NK-92 (cell line): Measurements from ENCODE around the gene PTPRE.

Source experiments
- DNase-seq: peaks from one replicate; lab custom pipeline; 2025; ENCODE audit not compliant: unreplicated experiment; lab: John Stamatoyannopoulos, UW

PTPRE gene

GRCh38 chr10:127997271-127997670 lies 90.4 kb downstream of the PTPRE start:
- no peak for DNase-seq

DNA sequence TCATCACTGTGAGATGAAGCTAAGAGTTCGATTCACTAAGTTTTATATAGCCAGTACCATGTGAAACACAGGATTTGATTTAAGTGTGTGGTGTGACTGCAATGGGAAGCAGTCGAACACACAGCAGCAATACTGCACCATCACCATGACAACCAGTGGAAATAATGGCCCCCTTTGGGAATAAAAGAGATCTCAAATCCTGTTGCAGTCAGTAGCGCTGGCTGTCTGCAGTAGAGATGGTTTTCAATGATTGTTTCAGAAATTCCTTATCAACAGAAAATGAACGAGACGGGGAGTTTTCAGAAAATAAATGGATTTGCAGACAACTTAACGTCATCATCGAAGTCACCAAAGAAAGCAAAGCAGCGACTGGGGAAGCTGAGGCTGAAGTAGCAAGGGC lies 91.0 kb downstream of the PTPRE start:
- DNase-seq, result no peak

DNA sequence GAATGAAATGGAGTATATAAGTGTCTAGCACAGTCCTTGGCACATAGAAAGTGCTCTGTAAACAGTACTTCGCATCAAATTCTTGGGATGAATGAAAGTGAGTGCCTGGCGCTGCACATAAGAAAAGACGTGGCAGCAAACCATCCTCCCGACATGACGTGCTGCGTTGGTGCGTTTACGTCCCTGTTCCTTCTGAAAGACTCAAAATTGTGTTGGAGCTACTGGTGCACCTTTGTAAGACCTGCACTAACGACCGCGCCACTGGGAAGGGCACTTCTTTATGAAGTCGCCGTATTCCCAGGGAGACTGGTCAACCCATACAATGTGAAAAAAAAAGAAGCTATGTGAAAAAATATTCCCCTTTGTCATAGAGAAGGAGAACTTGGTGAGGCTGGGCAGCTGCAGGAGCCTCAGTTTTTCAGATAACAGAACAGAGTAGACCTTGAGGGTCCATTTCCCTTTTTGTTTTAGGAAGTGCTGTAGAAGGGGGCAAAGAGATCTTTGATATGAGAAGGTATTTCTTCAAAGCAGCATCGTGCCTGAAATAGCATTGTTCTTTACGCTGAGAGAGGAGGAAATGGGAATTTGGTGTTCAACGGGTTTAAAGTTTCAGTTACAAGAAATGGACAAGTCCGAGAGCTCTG lies 91.7 kb downstream of the PTPRE start:
- no peak for DNase-seq

GRCh38 chr10:127999297-128000129 lies 92.6 kb downstream of the PTPRE start:
- DNase-seq, result no peak

- no peak for DNase-seq
Observed at GRCh38 chr10:128000471-128001362, 93.8 kb downstream of the PTPRE start.

DNA sequence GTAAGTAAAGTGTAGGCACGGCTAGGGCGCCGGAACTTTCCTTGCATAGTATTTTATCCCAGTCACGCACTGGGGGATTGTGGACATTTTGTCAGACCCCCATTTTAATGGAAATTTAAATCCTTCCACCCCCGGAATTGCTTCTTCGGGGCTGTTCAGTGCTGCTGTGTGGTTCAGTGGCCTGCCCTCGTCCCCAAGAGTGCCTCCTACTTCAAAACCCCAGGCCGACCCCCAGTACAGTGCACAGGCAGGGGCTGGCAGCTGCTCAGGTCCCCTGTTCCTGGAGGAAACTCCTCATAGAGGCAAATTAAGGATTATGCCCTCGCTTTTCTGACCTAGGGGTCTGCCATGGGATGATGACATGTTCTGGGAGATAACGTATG lies 94.5 kb downstream of the PTPRE start:
- DNase-seq, result no peak

DNA sequence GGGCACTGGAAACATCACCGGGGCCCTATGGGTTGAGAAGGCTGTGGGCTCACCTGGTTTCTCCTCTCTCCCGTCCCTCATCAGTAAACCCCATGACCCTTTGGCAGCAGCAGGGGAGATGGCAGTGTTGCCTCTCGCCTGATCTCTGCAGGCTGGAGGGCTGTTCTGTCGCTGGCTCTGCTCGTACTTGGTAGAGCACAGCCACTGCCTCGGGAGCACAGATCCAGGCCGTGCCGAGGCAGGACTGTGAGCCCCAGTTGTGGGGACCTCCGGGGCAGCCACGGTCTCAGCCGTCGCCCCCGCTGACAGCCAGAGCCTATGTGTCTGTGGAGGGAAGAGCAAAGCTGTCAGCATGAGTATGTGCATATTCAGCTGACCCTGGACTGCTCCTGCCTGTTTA lies 94.9 kb downstream of the PTPRE start:
- DNase-seq, result no peak

DNA sequence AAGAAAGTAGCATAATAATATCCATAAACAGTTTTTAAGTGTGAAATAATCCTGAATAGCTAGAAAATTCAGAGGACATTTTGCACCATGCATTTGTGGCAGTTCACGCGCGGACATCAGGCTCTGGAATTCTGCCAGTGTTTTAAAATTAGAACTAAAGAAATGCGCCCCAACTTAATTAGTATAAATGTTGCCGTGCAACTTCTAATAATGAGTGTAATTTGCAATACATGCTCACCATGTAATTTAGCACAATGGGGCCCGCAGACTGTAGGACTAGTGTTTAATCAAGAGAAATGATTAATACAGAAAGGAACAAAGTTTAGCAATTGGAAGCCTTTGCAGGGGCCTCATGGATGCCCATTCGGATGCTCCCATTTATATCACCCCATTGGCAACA lies 96.6 kb downstream of the PTPRE start:
- DNase-seq, result no peak

GRCh38 chr10:128005858-128006257 lies 99.0 kb downstream of the PTPRE start:
- DNase-seq, result no peak

DNA sequence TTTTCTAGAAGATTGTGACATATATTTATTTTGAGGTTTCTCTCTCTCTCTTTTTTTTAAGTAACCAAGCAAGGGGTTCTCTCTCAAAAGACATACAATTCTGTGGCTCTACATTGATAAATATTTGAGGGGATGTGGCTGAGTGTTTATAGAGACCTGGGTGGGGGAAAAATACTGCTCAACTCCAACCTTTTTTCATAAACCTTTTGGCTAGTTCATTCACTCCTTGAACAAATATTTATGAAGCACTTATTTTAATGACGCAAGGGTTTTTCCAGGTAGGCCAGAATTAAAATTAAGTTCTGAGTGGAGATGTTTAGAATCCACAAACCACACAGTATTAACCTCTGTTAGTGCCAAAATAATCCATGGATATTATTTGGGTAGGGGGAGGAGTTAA lies 100.2 kb downstream of the PTPRE start:
- no peak for DNase-seq

DNA sequence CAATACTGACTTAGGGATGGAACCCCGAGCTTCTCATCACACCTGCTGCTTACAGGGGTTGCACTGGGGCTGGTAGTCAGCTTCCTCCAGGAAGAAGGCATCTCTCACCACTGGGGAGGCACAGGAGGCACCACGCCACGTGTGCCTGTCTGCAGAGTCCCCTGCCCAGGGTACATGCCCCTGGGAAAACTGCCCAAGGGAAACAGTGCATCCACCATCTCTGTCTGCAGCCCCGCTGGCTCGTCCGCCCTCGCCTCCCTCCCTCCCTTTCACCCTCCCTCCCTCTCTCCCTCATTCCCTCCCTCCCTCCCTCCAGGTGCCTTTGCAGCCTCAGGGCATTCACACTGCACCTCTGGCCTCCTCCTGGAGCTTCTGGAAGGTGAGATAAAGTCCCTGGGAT lies 101.1 kb downstream of the PTPRE start:
- DNase-seq, result no peak

DNA sequence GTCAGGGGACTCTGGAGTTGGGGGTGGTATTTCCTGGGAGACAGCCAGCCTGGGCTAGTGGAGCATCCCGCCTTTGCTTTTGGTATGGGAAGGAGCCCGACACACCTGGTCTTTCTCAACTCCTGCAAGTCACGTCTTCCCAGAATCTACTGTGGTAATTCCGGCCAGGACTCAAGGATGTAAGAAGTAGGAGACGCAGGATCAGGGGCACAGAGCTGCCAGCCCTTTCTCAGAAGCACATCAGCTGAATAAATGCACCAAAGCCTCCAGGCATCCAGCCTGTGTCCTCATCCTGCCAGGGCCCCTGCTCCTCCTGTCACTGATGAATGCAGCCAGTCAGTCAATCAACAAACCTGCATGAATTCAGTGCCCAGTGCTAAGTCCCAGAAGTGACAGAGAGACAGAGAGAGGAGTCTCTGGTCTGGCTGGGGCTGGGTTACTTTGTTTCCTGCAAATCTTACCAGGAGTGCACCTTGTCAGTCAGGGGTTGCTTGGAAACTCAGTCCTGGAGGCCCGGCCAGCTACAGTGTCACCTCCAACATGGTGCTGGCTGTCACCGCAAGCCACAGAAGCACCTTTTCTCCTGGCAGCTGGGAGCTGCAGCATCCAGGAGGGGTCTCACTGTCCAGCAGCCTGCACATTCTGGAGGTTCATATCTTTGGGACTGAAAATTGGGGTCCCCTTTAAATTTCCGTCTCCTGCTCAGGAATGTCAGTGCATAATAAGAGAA lies 101.8 kb downstream of the PTPRE start:
- no peak for DNase-seq

DNA sequence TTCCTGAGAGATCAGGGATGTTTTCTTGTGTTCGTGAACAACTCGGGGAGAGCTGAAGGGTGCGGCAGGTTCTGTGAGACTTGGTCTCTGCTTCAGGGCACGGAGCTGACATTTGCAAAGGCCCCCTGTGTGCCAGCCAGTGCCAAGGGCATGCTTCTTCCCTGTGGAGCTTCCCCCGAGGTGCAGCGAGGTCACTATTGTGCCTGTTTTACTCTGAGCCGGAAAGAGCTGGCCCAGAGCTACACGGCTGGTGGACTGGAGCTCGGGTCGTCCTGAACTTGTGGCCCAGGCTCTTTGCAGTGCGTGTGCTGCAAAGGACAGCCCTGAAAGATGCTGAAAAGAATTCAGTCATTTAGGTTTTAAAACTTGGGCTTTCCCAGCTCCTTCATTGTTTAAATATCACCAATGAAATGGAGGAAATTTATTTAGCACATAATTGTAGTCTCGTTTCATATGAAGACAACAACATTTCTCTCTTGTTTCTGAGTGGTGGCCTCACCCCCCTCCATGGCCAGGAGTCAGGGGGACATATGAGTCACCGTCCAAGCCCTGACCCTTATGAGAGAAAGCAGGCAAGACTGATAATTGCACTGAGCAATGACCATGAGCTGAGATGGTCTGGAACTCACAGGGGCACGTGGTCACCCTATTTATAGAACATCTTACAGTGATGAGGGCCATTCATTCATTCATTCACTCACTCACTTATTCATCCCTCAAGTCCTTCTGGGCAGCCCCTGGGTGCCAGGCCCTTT lies 102.6 kb downstream of the PTPRE start:
- no peak for DNase-seq

DNA sequence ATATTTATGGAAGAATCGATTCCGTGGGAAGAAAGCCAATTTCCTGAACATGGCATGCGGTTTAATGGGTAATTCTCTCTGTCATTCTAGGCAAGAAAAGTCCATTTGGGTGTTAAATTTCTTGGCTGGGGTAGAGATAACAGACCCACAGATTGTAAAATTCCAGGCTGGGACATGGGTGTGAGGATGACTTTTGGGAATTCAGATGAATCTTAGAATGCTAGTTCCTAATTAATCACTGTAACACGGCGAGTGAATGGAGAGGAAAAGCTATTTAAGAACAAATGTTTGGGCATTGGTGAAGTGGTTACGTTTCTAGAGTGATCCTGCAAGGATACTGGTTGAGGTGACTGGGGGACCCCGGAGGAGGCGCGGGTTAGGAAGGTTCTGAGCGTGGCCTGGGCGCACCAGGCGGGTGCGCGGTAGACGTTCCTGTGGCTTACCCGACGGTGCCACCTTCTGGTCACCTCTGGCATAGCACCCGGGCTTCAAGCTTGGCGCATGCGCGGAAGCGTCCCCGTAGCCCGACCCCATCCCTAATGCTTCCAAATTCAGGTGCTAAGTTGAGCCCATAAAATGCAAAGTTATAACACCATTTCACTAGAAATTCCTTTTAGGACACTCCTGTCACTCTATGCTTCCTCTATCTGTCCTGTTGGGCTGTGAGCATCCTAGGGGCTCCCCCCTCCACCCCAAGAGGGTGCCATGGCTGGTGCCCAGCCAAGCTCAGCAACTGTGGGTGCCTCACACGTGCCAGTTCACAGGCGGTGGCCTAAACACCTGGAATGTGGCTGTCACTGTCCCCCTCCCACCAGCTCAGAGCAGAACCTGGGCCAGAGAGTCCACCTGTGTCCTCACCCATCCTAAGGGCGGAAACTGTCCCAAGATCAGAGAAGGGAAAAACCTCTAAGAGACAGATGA lies 104.4 kb downstream of the PTPRE start:
- peak; percentile 12 for DNase-seq

DNA sequence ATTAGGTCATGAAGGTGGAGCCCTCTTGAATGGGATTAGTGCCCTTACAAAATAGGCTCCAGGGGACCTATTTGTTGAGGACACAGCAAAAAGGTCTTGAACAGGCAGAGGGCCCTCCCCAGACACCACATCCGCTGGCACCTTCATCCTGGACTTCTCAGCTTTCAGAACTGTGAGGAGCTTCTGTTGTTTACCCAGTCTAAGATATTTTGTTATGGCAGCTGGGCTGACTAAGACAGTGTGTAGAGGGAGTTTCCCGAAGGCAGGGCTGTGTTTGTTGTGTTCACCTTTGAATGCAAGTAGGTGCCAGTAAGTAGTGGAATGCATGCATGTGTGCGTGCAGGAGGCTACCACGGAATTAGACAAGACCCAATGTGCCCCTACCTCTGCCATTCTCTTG lies 106.7 kb downstream of the PTPRE start:
- DNase-seq, result no peak

- DNase-seq, result no peak
Observed at GRCh38 chr10:128014236-128014635, 107.3 kb downstream of the PTPRE start.

DNA sequence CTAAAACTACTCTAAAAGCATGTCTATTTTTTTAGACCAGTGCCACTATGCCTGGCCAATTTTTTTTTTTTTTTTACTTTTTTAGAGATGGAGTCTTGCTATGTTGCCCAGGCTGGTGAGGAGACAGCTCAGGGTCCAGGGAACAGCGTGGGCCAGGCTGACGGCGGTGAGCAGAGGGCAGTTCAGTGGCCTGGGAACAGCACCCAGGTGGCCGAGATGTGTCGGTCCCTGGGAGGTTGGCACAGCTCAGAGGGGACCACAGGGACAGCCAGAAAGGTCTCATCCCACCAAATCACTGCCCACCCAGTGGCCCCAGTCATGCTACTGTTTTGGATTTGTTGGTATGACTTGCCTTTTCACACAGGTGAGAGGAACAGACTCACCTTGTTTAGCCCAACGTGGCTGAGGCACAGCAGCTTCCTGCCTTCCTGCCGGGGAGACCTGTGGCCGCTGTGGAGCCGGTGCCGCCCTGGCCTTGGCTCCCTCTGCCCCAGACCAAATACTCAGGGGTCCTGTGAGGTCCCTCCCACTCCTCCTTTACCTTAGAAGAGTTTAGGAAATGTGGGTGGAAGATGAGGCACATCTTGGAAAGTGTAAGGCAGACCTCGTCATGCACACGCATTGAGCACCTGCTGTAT lies 109.6 kb downstream of the PTPRE start:
- no peak for DNase-seq

- no peak for DNase-seq
Observed at GRCh38 chr10:128017822-128018221, 110.9 kb downstream of the PTPRE start.

GRCh38 chr10:128018236-128018635 lies 111.3 kb downstream of the PTPRE start:
- no peak for DNase-seq
